ENCODE results near the gene SCYL2.

The SCYL2 gene

DNA sequence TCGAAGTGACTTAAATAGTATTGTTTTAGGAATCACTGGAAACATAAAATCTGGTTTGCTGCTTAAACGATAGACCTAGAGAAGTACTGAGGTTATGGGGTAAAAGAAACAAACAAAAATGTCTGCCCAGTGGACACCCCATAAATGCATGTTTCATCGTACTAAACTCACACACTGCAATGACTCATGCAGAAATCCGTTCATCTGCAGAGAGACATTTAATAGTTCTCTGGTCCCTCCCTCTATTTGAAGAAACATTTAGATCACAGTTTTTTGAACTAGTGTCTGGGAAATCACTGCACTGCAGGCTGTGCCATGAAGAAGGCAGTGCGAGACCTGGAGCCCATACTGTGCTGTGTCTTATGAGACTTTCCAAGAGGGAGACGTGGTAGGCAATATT is 115.4 kb downstream of the SCYL2 start:
- in situ Hi-C loops (cut with MboI; ENCODE audit: low sequenced_read_pairs) = no loop called here
- no peaks in the 10 kb centered on the region for H3K27me3 ChIP-seq (ENCODE audit: low read depth)
- no peaks in the 10 kb centered on the region for H3K36me3 ChIP-seq (replicated peaks)
- H3K4me1 ChIP-seq = peaks cover 11% of the 10 kb centered on the region
- no peak for DNase-seq (ENCODE audit: low spot score in 2 of 2)
- no peak overlapping the region for H3K4me3 ChIP-seq
- no peaks in the 10 kb centered on the region for H3K9me3 ChIP-seq

DNA sequence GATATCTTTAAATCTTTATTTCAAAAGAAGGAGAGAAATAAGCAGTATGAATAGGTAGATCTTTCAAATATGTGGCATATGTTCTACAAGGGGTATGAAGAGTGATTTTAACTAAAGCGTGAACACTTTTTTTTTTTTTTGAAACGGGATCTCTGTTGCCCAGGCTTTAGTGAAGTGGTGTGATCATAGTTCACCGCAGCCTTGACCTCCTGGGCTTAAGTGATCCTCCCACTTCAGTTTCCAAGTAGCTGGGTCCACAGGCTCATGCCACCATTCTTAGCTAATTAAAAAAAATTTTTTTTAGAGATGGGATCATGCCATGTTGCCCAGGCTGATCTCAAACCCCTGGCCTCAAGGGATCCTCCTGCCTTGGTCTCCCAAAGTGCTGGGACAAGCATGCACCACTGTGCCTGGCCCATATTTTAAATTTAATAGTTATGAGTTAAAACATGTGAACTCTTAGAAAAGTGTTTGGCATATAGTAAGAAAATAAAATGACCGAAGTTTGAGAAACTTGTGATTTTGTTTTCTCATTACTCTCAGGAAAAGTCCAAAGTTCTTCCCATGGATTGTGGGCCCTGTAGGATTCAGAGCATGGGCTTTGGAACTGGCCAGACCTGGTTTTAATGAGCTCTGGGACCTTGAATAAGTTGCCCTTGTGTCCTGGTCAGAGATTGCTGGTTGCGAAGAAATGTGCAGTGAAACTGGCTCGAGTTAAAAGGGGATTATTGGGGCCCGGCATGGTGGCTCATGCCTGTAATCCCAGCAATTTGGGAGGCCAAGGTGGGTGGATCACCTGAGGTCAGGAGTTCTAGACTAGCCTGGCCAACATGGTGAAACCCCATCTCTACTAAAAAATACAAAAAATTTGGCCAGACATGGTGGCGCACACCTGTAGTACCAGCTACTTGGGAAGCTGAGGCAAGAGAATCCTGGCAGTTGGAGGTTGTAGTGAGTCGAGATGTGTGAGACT is 116.9 kb downstream of the SCYL2 start:
- peaks cover 11% of the 10 kb centered on the region for H3K4me1 ChIP-seq
- in situ Hi-C loops (cut with MboI; ENCODE audit: low sequenced_read_pairs) = no loop called here

DNA sequence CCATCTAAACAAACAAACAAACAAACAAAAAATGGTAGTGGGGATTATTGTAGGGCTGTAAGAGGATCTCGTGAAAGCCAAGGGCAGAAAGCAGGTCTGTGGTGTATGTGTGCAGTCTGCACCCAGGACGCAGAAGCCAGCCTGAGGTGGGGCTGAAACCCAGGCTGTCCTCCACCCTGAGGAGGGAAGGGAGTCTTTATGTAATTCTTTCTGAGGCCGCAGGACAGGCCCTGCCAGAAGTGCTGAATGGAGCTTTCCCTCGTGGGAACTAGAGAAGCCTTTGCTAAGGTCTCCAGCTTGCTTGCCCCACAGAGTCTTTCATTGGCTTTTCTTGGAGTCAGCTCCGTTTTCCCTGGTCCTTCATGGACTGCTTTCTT is 117.6 kb downstream of the SCYL2 start:
- H3K4me3 ChIP-seq = no peak overlapping the region
- no peak for DNase-seq (ENCODE audit: low spot score in 2 of 2)

More for the DNA sequence above, 116.9 kb downstream of the SCYL2 start:
- DNase-seq (ENCODE audit: low spot score in 2 of 2) = no peak
- no peaks in the 10 kb centered on the region for H3K9me3 ChIP-seq
- H3K36me3 ChIP-seq (replicated peaks) = no peaks in the 10 kb centered on the region
- no peaks in the 10 kb centered on the region for H3K27me3 ChIP-seq (ENCODE audit: low read depth)
- no peak overlapping the region for H3K4me3 ChIP-seq

DNA sequence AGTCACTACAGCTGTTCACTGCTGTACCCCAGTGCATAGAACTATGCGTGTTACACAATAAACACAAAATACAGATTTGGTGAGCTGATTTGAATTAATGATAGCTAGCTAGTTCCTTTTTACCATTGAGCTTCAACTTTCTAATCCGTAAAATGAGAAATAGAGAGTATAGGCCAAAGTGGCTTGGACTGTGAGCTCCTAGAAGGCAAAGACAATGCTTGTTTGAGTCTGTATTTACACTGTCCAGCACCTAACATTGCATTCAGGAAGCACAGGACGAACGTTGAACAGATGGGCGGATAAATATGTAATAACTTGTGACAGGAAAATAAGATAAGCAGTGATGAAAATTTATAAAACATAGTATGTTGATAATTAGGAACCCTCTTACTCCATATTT is 121.4 kb downstream of the SCYL2 start:
- Histone ChIP-seq H3K9me3 (no peaks in the 10 kb centered on the region), H3K27me3 (ENCODE audit: low read depth) (no peaks in the 10 kb centered on the region), H3K4me3 (no peak overlapping the region), H3K36me3 (replicated peaks) (no peaks in the 10 kb centered on the region), H3K4me1 (peaks cover 2% of the 10 kb centered on the region)
- DNase-seq (ENCODE audit: low spot score in 2 of 2) = no peak
- in situ Hi-C loops (cut with MboI; ENCODE audit: low sequenced_read_pairs) = no loop called here

More for the DNA sequence above, 117.6 kb downstream of the SCYL2 start:
- Histone ChIP-seq H3K9me3 (no peaks in the 10 kb centered on the region), H3K4me1 (peaks cover 11% of the 10 kb centered on the region), H3K27me3 (ENCODE audit: low read depth) (no peaks in the 10 kb centered on the region), H3K36me3 (replicated peaks) (no peaks in the 10 kb centered on the region)
- in situ Hi-C loops (cut with MboI; ENCODE audit: low sequenced_read_pairs) = no loop called here
